A673 (cell line): Measurements from ENCODE around the gene SYNGR3. TPM values are rescaled to one million over a fixed set of nuclear protein-coding genes. Genes with fewer than 3 reads are reported as not detected.

Experiments used
- BruUV-seq: library from RNA; stranded (reverse); fragments of 400-500 nt; replicated peaks from 2 replicates; lab custom pipeline; 2021; lab: Mats Ljungman, UMichigan
- CTCF ChIA-PET: fragments of 300-600 bp; sonication (Branson Sonifier 250); formaldehyde crosslinking; loops from one replicate; lab custom pipeline; 2022; ENCODE audit warnings: antibody characterized with exemption; lab: Charles Lee
- POLR2A ChIA-PET: fragments of 300-600 bp; sonication (Branson Sonifier 250); formaldehyde crosslinking; loops from one replicate; lab custom pipeline; 2022; ENCODE audit warnings: antibody characterized with exemption; ENCODE audit not compliant: low non-redundant PET; lab: Charles Lee
- DNase-seq: peaks from one replicate; pipeline ENCODE4 v3.0.0-alpha.2; 2015; ENCODE audit warnings: low spot score
- H3K27ac ChIP-seq: fragments of 200-600 bp; sonication (generic); 2 replicates; pipeline ENCODE4 v1.5.1; 2016; ENCODE audit warnings: mixed run types, low read depth, mild to moderate bottlenecking, mixed read lengths, antibody characterized with exemption, low read length; ENCODE audit not compliant: poor library complexity, severe bottlenecking
- H3K27me3 ChIP-seq: fragments of 200-600 bp; sonication (generic); replicated peaks from 2 replicates; pipeline ENCODE4 v1.6.1; 2017; ENCODE audit warnings: mixed run types, low read depth, mild to moderate bottlenecking, mixed read lengths, antibody characterized with exemption, low read length; ENCODE audit not compliant: insufficient read depth, poor library complexity
- H3K36me3 ChIP-seq: fragments of 200-600 bp; sonication (generic); 2 replicates; pipeline ENCODE4 v1.6.1; 2016; ENCODE audit warnings: mixed run types, mild to moderate bottlenecking, mixed read lengths, antibody characterized with exemption, low read length; ENCODE audit not compliant: insufficient read depth, poor library complexity, severe bottlenecking
- H3K4me1 ChIP-seq: fragments of 200-600 bp; sonication (generic); 2 replicates; pipeline ENCODE4 v1.6.1; 2017; ENCODE audit warnings: mixed run types, mild to moderate bottlenecking, mixed read lengths, antibody characterized with exemption, low read length; ENCODE audit not compliant: insufficient read depth, poor library complexity, severe bottlenecking
- H3K4me3 ChIP-seq: fragments of 200-600 bp; sonication (generic); 2 replicates; pipeline ENCODE4 v1.5.1; 2016; ENCODE audit warnings: low read depth, mixed run types, mild to moderate bottlenecking, mixed read lengths, low read length; ENCODE audit not compliant: poor library complexity, severe bottlenecking
- H3K9me3 ChIP-seq: fragments of 200-600 bp; sonication (generic); 2 replicates; pipeline ENCODE4 v1.6.1; 2016; ENCODE audit warnings: mixed run types, low read depth, mild to moderate bottlenecking, mixed read lengths, antibody characterized with exemption, low read length; ENCODE audit not compliant: poor library complexity, severe bottlenecking
- CTCF ChIP-seq: fragments of 300-800, 200-600 bp; sonication (generic); conservative IDR thresholded peaks from 2 replicates; pipeline ENCODE4 v1.5.1; 2017; ENCODE audit warnings: low read depth, mild to moderate bottlenecking, antibody characterized with exemption, low read length, moderate library complexity, mixed read lengths
- EZH2 ChIP-seq: fragments of 200-600 bp; sonication (generic); IDR thresholded peaks from 2 replicates; pipeline ENCODE4 v1.6.1; 2017; ENCODE audit warnings: borderline replicate concordance, low read depth, mild to moderate bottlenecking, mixed read lengths, antibody characterized with exemption, low read length; ENCODE audit not compliant: poor library complexity, severe bottlenecking
- intact Hi-C: fragments of 100-400 bp; cut with micrococcal nuclease; formaldehyde crosslinking; loops from one replicate; pipeline ENCODE4 v1.10.0; 2022; ENCODE audit not compliant: unreplicated experiment
- total RNA-seq: library from RNA; stranded (reverse); gene quantifications from 2 replicates; pipeline ENCODE4 v1.2.3, GENCODE V29; 2021

SYNGR3 gene
- total RNA-seq, 1 experiment from 2014 or later: 1.4 TPM

- TF ChIP-seq EZH2 (no peak), CTCF (no peak)
- no peak for DNase-seq
- H3K27ac ChIP-seq: no peak overlapping the region
- peaks cover 4% of the 10 kb centered on the region for H3K4me1 ChIP-seq
- no peaks in the 10 kb centered on the region for H3K27me3 ChIP-seq
- intact Hi-C loops: no loop called here
- H3K9me3 ChIP-seq: no peaks in the 10 kb centered on the region
- BruUV-seq: no TSS peak
- ChIA-PET CTCF (no interaction called here), POLR2A (no interaction called here)
- no peak overlapping the region for H3K4me3 ChIP-seq
- H3K36me3 ChIP-seq: peaks cover 28% of the 10 kb centered on the region
Measured at GRCh38 chr16:1976216-1976520, 13.6 kb upstream of the SYNGR3 start.

GRCh38 chr16:1976951-1977874, 12.6 kb upstream of the SYNGR3 start:
- no peak for TF ChIP-seq EZH2
- TF ChIP-seq CTCF: no peak
- CTCF ChIA-PET: no interaction called here
- intact Hi-C loops: no loop called here
- BruUV-seq: no TSS peak
- no peaks in the 10 kb centered on the region for H3K27me3 ChIP-seq
- no peaks in the 10 kb centered on the region for H3K9me3 ChIP-seq
- peaks cover 14% of the 10 kb centered on the region for H3K4me1 ChIP-seq
- peaks cover 28% of the 10 kb centered on the region for H3K36me3 ChIP-seq
- DNase-seq: no peak
- no peak overlapping the region for H3K27ac ChIP-seq
- H3K4me3 ChIP-seq: no peak overlapping the region
- POLR2A ChIA-PET: no interaction called here

GRCh38 chr16:1977875-1978268, 11.9 kb upstream of the SYNGR3 start:
- H3K9me3 ChIP-seq: no peaks in the 10 kb centered on the region
- H3K36me3 ChIP-seq: peaks cover 28% of the 10 kb centered on the region
- CTCF ChIA-PET: no interaction called here
- POLR2A ChIA-PET: no interaction called here
- intact Hi-C loops: no loop called here
- BruUV-seq: TSS peak; percentile 13
- TF ChIP-seq CTCF: no peak
- DNase-seq: no peak
- H3K27ac ChIP-seq: no peak overlapping the region
- peaks cover 15% of the 10 kb centered on the region for H3K4me1 ChIP-seq
- H3K4me3 ChIP-seq: no peak overlapping the region
- H3K27me3 ChIP-seq: no peaks in the 10 kb centered on the region
